GM23338 (cell line): Measurements from ENCODE around the gene G6PC3. TPM values are rescaled to one million over a fixed set of nuclear protein-coding genes. Genes with fewer than 3 reads are reported as not detected.

Source experiments
- ATAC-seq: fragments of 200-7000 bp; cut with Tn5 transposase; 3 replicates; pipeline ENCODE4 v1.9.1; 2020
- DNase-seq: peaks from one replicate; pipeline ENCODE4 v3.0.0-alpha.2; 2015; ENCODE audit warnings: low spot score
- H2AFZ ChIP-seq: fragments of 200-600 bp; sonication (generic); 2 replicates; pipeline ENCODE4 v1.8.0; 2016; ENCODE audit warnings: antibody characterized with exemption, mild to moderate bottlenecking, moderate library complexity
- H3F3A ChIP-seq: fragments of 200-600 bp; sonication (generic); replicated peaks from 2 replicates; pipeline ENCODE4 v1.8.0; 2017; ENCODE audit warnings: antibody characterized with exemption, mixed run types, low read depth
- H3K27ac ChIP-seq: fragments of 200-600 bp; sonication (generic); 2 replicates; pipeline ENCODE4 v1.6.1; 2016; ENCODE audit warnings: low read depth
- H3K27me3 ChIP-seq: fragments of 200-600 bp; sonication (generic); 2 replicates; pipeline ENCODE4 v1.8.0; 2016; ENCODE audit warnings: mild to moderate bottlenecking, mixed run types, moderate library complexity; ENCODE audit not compliant: insufficient read depth
- H3K36me3 ChIP-seq: fragments of 200-600 bp; sonication (generic); 2 replicates; pipeline ENCODE4 v1.8.0; 2016; ENCODE audit warnings: mild to moderate bottlenecking; ENCODE audit not compliant: insufficient read depth
- H3K4me1 ChIP-seq: fragments of 200-600 bp; sonication (generic); 2 replicates; pipeline ENCODE4 v1.8.0; 2016; ENCODE audit warnings: mild to moderate bottlenecking, moderate library complexity; ENCODE audit not compliant: insufficient read depth
- H3K4me2 ChIP-seq: fragments of 200-600 bp; sonication (generic); 2 replicates; pipeline ENCODE4 v1.7.1; 2017; ENCODE audit warnings: mixed run types
- H3K4me3 ChIP-seq: fragments of 200-600 bp; sonication (generic); 2 replicates; pipeline ENCODE4 v1.6.1; 2016; ENCODE audit warnings: mixed run types
- H3K79me2 ChIP-seq: fragments of 200-600 bp; sonication (generic); replicated peaks from 2 replicates; pipeline ENCODE4 v1.8.0; 2017; ENCODE audit warnings: mild to moderate bottlenecking; ENCODE audit not compliant: insufficient read depth
- H3K9me2 ChIP-seq: fragments of 200-600 bp; sonication (generic); 2 replicates; pipeline ENCODE4 v1.8.0; 2017; ENCODE audit not compliant: insufficient read depth
- H4K20me1 ChIP-seq: fragments of 200-600 bp; sonication (generic); replicated peaks from 2 replicates; pipeline ENCODE4 v1.8.0; 2017; ENCODE audit warnings: mild to moderate bottlenecking; ENCODE audit not compliant: insufficient read depth
- H3K27ac Mint-ChIP-seq: 2 replicates; pipeline ENCODE4 v1.8.0; 2020; ENCODE audit warnings: inconsistent platforms, mild to moderate bottlenecking, moderate library complexity, mixed read lengths
- H3K27me3 Mint-ChIP-seq: 3 replicates; pipeline ENCODE4 v1.8.0; 2022; ENCODE audit warnings: low read depth, mild to moderate bottlenecking, moderate library complexity, mixed read lengths, inconsistent platforms; ENCODE audit not compliant: insufficient read depth, poor library complexity
- H3K36me3 Mint-ChIP-seq: 3 replicates; pipeline ENCODE4 v1.8.0; 2021; ENCODE audit warnings: low read depth, mild to moderate bottlenecking, inconsistent platforms, moderate library complexity, mixed read lengths
- H3K4me1 Mint-ChIP-seq: 3 replicates; pipeline ENCODE4 v1.8.0; 2020; ENCODE audit warnings: mild to moderate bottlenecking, inconsistent platforms, mixed read lengths
- H3K4me3 Mint-ChIP-seq: 3 replicates; pipeline ENCODE4 v1.8.0; 2021; ENCODE audit warnings: moderate library complexity, mild to moderate bottlenecking, inconsistent platforms, mixed read lengths
- H3K9me3 Mint-ChIP-seq: 3 replicates; pipeline ENCODE4 v1.8.0; 2020; ENCODE audit warnings: moderate library complexity, mild to moderate bottlenecking, inconsistent platforms, mixed read lengths
- CREB1 ChIP-seq: fragments of 250-450 bp; sonication (Bioruptor Pico); IDR thresholded peaks from 2 replicates; pipeline ENCODE4 v1.5.0; 2020; ENCODE audit warnings: low read depth, mild to moderate bottlenecking, moderate library complexity
- CTCF ChIP-seq, 2 experiments: fragments of 200-600 bp in 1 of 2; sonication (generic) in 1 of 2; conservative IDR thresholded peaks; 2 replicates each; pipeline versions ENCODE4 v1.5.1 to v1.6.1; 2016 to 2017; ENCODE audit warnings: antibody characterized with exemption in 2 of 2, low read depth in 2 of 2, mild to moderate bottlenecking in 2 of 2, moderate library complexity in 1 of 2
- EZH2phosphoT487 ChIP-seq: fragments of 200-600 bp; sonication (generic); IDR thresholded peaks from one replicate; pipeline ENCODE4 v1.8.1; 2018; ENCODE audit warnings: antibody characterized with exemption; ENCODE audit not compliant: unreplicated experiment
- JUNB ChIP-seq: IDR thresholded peaks from one replicate; pipeline ENCODE4 v1.6.1; 2016; ENCODE audit warnings: antibody characterized with exemption; ENCODE audit not compliant: unreplicated experiment
- POLR2AphosphoS5 ChIP-seq: IDR thresholded peaks from 2 replicates; pipeline ENCODE4 v1.6.1; 2016; ENCODE audit warnings: antibody characterized with exemption, low read depth
- STAT1 ChIP-seq: IDR thresholded peaks from one replicate; pipeline ENCODE4 v1.6.1; 2016; ENCODE audit warnings: antibody characterized with exemption; ENCODE audit not compliant: unreplicated experiment
- ZNF114 ChIP-seq: fragments of 250-450 bp; sonication (Bioruptor Pico); IDR thresholded peaks from 2 replicates; pipeline ENCODE4 v1.5.0; 2020; ENCODE audit warnings: mild to moderate bottlenecking, moderate library complexity
- polyA plus RNA-seq: library from polyadenylated mRNA; unstranded; fragments of >200 nt; fragmentation: Nextera tagmentation; extraction: Ambion mirVana; gene quantifications from 2 replicates; pipeline ENCODE4 v1.2.1, GENCODE V29; 2016
- total RNA-seq: library from RNA; depleted of rRNA; stranded (reverse); fragments of >200 nt; shearing (Covaris generic); gene quantifications from 2 replicates; pipeline ENCODE4 v1.2.3, GENCODE V29; 2014

G6PC3 gene
- total and polyA plus RNA-seq, 2 experiments from 2014 or later, result 112 to 143 TPM

- peaks cover 54% of the 10 kb centered on the region for H3K79me2 ChIP-seq
These were observed 4.2 kb upstream of the G6PC3 start, which contains the start of gene LSM12 for GRCh38 chr17:44066204-44066930. Gene LSM12, minus strand, starts transcription at chr17:44066671. Its CDS starts 84 bp downstream, at chr17:44066587.

GRCh38 chr17:44067545-44067940, 3.0 kb upstream of the G6PC3 start:
- no peaks in the 10 kb centered on the region for H3K27me3 ChIP-seq
- peaks cover 16% of the 10 kb centered on the region; the same call in 1 of the 2 replicates for H3K36me3 ChIP-seq
- peak overlapping the region; percentile 84; the same call in 1 of the 2 replicates for H2AFZ ChIP-seq
- H3K4me2 ChIP-seq, result no peak overlapping the region
- Mint-ChIP-seq H3K9me3 (no peaks in the 10 kb centered on the region; the same call in 2 of the 3 replicates), H3K4me3 (peak overlapping the region; percentile 98; the same call in 2 of the 3 replicates), H3K27me3 (peaks cover 2% of the 10 kb centered on the region), H3K4me1 (peaks cover 30% of the 10 kb centered on the region), H3K36me3 (peaks cover 28% of the 10 kb centered on the region), H3K27ac (no peak overlapping the region)
- no peak overlapping the region for H3K4me3 ChIP-seq
- H3F3A ChIP-seq, result peaks cover 27% of the 10 kb centered on the region
- peaks cover 54% of the 10 kb centered on the region for H3K79me2 ChIP-seq
- no peaks in the 10 kb centered on the region; the same call in 1 of the 2 replicates for H3K9me2 ChIP-seq
- peak overlapping the region; percentile 98; the same call in 1 of the 2 replicates for H3K27ac ChIP-seq
- DNase-seq (no peak), ATAC-seq (no peak)
- H4K20me1 ChIP-seq, result peaks cover 18% of the 10 kb centered on the region
- peaks cover 33% of the 10 kb centered on the region for H3K4me1 ChIP-seq
- TF ChIP-seq JUNB, result no peak
- TF ChIP-seq ZNF114 (CRISPR knock-in tag), result no peak
- no peak for TF ChIP-seq CREB1 (CRISPR knock-in tag)
- no peak for TF ChIP-seq EZH2phosphoT487
- TF ChIP-seq STAT1, result no peak
- no peak for TF ChIP-seq CTCF (conservative IDR thresholded peaks at IDR 0.05; ENCODE audit: low read depth in 2 of 2)
- no peak for TF ChIP-seq POLR2AphosphoS5

More at GRCh38 chr17:44066204-44066930, 4.2 kb upstream of the G6PC3 start, which contains the start of gene LSM12:
- H3K27me3 Mint-ChIP-seq, result peaks cover 2% of the 10 kb centered on the region
- peaks cover 25% of the 10 kb centered on the region for H3K4me1 ChIP-seq
- H3K4me3 ChIP-seq, result peak within 1 kb of the TSS; percentile 97
- H4K20me1 ChIP-seq, result peaks cover 28% of the 10 kb centered on the region
- H3K27me3 ChIP-seq, result no peaks in the 10 kb centered on the region
- H3K4me2 ChIP-seq, result peak within 1 kb of the TSS; percentile 97
- DNase-seq (peak; percentile 95), ATAC-seq (peak; percentile 45)
- no peaks in the 10 kb centered on the region; the same call in 1 of the 2 replicates for H3K9me2 ChIP-seq
- no peaks in the 10 kb centered on the region; the same call in 2 of the 3 replicates for H3K9me3 Mint-ChIP-seq
- H3K36me3 ChIP-seq, result peaks cover 27% of the 10 kb centered on the region
- peaks cover 28% of the 10 kb centered on the region for H3K4me1 Mint-ChIP-seq
- peaks cover 27% of the 10 kb centered on the region for H3F3A ChIP-seq
- H3K36me3 Mint-ChIP-seq, result peaks cover 35% of the 10 kb centered on the region
- TF ChIP-seq CREB1 (CRISPR knock-in tag) (peak; percentile 83), POLR2AphosphoS5 (peak; percentile 70), CTCF (conservative IDR thresholded peaks at IDR 0.05; ENCODE audit: low read depth in 2 of 2) (no peak)
- peak within 1 kb of the TSS; percentile 84; the same call in 1 of the 2 replicates for H2AFZ ChIP-seq
- peak within 1 kb of the TSS; percentile 98 for H3K27ac ChIP-seq
- peak within 1 kb of the TSS; percentile 98 for H3K4me3 Mint-ChIP-seq
- peak within 1 kb of the TSS; percentile 96 for H3K27ac Mint-ChIP-seq
